Thyroid gland (tissue), 4 donors: Measurements from ENCODE around the gene FRYL.

Experiments
- CTCF ChIP-seq, 6 experiments: fragments of 200-600 bp in 3 of 6; fragments of 450-650 bp in 3 of 6; sonication (generic) in 3 of 6; IDR thresholded peaks; one replicate each; pipeline ENCODE4 v1.5.1; 2016 to 2019; ENCODE audit warnings: antibody characterized with exemption in 6 of 6, mild to moderate bottlenecking in 2 of 6, inconsistent platforms in 1 of 6, moderate library complexity in 1 of 6
- POLR2A ChIP-seq, 2 donors: fragments of 450-650 bp; IDR thresholded peaks; one replicate each; pipeline ENCODE4 v1.6.1; 2017; ENCODE audit warnings: antibody characterized with exemption in 2 of 2, mild to moderate bottlenecking in 2 of 2, moderate library complexity in 1 of 2

DNA sequence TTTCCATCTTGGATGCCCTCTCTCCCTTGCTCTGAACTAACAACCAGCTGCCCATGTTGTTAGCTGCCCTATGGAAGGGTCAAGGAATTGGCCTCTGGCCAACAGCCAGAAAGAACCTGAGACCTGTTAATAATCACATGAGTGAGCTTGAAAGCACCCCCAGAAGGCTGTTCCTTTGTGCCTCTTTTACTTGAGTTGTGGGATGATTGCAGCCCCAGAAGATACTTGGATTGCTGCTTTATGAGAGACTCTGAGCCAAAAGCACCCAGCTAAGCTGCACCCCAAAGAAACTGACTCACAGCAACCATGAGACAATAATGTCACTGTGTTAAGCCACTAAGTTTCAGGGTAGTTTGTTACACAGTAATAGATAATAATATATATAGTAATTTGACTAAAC is 73.3 kb downstream of the FRYL start:
- no peak for TF ChIP-seq CTCF (IDR thresholded peaks at IDR 0.05)
- TF ChIP-seq POLR2A (IDR thresholded peaks at IDR 0.05), result no peak
